ENCODE results near the gene LHPP.

Gene LHPP

GRCh38 chr10:124473070-124473469, 11.4 kb downstream of the LHPP start:
- no peak for DNase-seq

GRCh38 chr10:124474514-124475070, 13.0 kb downstream of the LHPP start:
- DNase-seq = no peak

- no peak for DNase-seq
Observed at GRCh38 chr10:124476043-124476725, 14.6 kb downstream of the LHPP start.

- DNase-seq = no peak
Observed at GRCh38 chr10:124477614-124478363, 16.2 kb downstream of the LHPP start.

GRCh38 chr10:124478515-124478914, 16.9 kb downstream of the LHPP start:
- no peak for DNase-seq

- no peak for DNase-seq
Observed at GRCh38 chr10:124480860-124481259, 19.2 kb downstream of the LHPP start.

GRCh38 chr10:124481717-124482116, 20.1 kb downstream of the LHPP start:
- DNase-seq = no peak

- no peak for DNase-seq
Observed at GRCh38 chr10:124482236-124482800, 20.7 kb downstream of the LHPP start.

- DNase-seq = no peak
Observed at GRCh38 chr10:124482876-124483275, 21.3 kb downstream of the LHPP start.

GRCh38 chr10:124484031-124484430, 22.4 kb downstream of the LHPP start:
- no peak for DNase-seq

- no peak for DNase-seq
Observed at GRCh38 chr10:124484661-124485060, 23.0 kb downstream of the LHPP start.

GRCh38 chr10:124486635-124487034, 25.0 kb downstream of the LHPP start:
- no peak for DNase-seq

GRCh38 chr10:124491105-124491504, 29.5 kb downstream of the LHPP start:
- no peak for DNase-seq

GRCh38 chr10:124492266-124492665, 30.6 kb downstream of the LHPP start:
- DNase-seq = no peak

- peak in 1 of 2 experiments; percentile 2 for DNase-seq
Observed at GRCh38 chr10:124493214-124493882, 31.7 kb downstream of the LHPP start.

- DNase-seq = no peak
Observed at GRCh38 chr10:124494046-124494807, 32.6 kb downstream of the LHPP start.

- DNase-seq = no peak
Observed at GRCh38 chr10:124495162-124495561, 33.5 kb downstream of the LHPP start.

GRCh38 chr10:124495725-124496124, 34.1 kb downstream of the LHPP start:
- DNase-seq = no peak

- DNase-seq = no peak
Observed at GRCh38 chr10:124496150-124496549, 34.5 kb downstream of the LHPP start.

GRCh38 chr10:124496620-124497019, 35.0 kb downstream of the LHPP start:
- DNase-seq = no peak

GRCh38 chr10:124497196-124497881, 35.7 kb downstream of the LHPP start:
- DNase-seq = no peak

- no peak for DNase-seq
Observed at GRCh38 chr10:124498056-124498455, 36.4 kb downstream of the LHPP start.
